ENCODE results near the gene EYA2. TPM values are rescaled to one million over a fixed set of nuclear protein-coding genes. Genes with fewer than 3 reads are reported as not detected.

EYA2 gene
- total and polyA plus RNA-seq, 2 donors (not counting 3 experiments of a cell fraction or from before 2014, with no cell fraction given), result not detected

- H3K79me2 ChIP-seq (ENCODE audit: control insufficient read depth, insufficient read depth, low read length), result no peaks in the 10 kb centered on the region
- no peaks in the 10 kb centered on the region for H3K9me3 ChIP-seq (replicated peaks; ENCODE audit: control insufficient read depth, insufficient read depth, low read length)
- no peak overlapping the region for H3K4me2 ChIP-seq (ENCODE audit: insufficient read depth, low read length)
- TF ChIP-seq POLR2AphosphoS5 (IDR thresholded peaks at IDR 0.05; ENCODE audit: insufficient read depth, low read depth, low read length) (no peak), MAX (IDR thresholded peaks at IDR 0.05; ENCODE audit: insufficient read depth, insufficient read length) (no peak), MYC (IDR thresholded peaks at IDR 0.05; ENCODE audit: low read depth, low read length) (no peak), FOS (IDR thresholded peaks at IDR 0.05; ENCODE audit: borderline replicate concordance, insufficient read depth, low read length) (no peak), CTCF (IDR thresholded peaks at IDR 0.05; ENCODE audit: extremely low read depth in 1 of 2, insufficient read depth in 1 of 2, low read depth in 1 of 2, low read length in 2 of 2) (no peak), POLR2A (IDR thresholded peaks at IDR 0.05; ENCODE audit: low read depth, low read length) (no peak), GATA2 (IDR thresholded peaks at IDR 0.05; ENCODE audit: insufficient read depth, insufficient read length, low read depth, low read length) (no peak), JUN (IDR thresholded peaks at IDR 0.05; ENCODE audit: borderline replicate concordance, insufficient read depth, insufficient read length, low read depth) (no peak), EZH2 (IDR thresholded peaks at IDR 0.05; ENCODE audit: borderline replicate concordance, low read depth, low read length, severe bottlenecking) (no peak)
- intact Hi-C loops (cut with micrococcal nuclease) (no loop called here), dilution Hi-C loops (cut with MboI; ENCODE audit: extremely low pct_ligation_motif_present, low sequenced_read_pairs) (no loop called here)
- DNase-seq (ENCODE audit: low read depth, low spot score), result no peak
- POLR2A ChIA-PET, result no interaction called here
- no peaks in the 10 kb centered on the region for H3K9me1 ChIP-seq (replicated peaks; ENCODE audit: control insufficient read depth, extremely low read depth, insufficient read depth, low read length)
- BruUV-seq (replicated peaks), result no TSS peak
- H3K27me3 ChIP-seq (ENCODE audit: control insufficient read depth in 2 of 2, insufficient read depth in 2 of 2, low read length in 2 of 2), result no peaks in the 10 kb centered on the region
- CTCF ChIA-PET, result interaction anchor here (0.7 kb wide), 1 partner anchor 68 kb away, joined by 3 read pairs; no protein-coding TSS in a partner anchor
- no peaks in the 10 kb centered on the region for H4K20me1 ChIP-seq (replicated peaks; ENCODE audit: control insufficient read depth, extremely low read depth, insufficient read depth, low read length)
- no peak overlapping the region for H3K4me3 ChIP-seq (replicated peaks in 1 of 3; ENCODE audit: insufficient read depth in 1 of 3, low read depth in 1 of 3, low read length in 3 of 3)
- no peak overlapping the region for H3K27ac ChIP-seq (ENCODE audit: insufficient read depth, low read depth, low read length)
- no peaks in the 10 kb centered on the region for H3K4me1 ChIP-seq (ENCODE audit: control insufficient read depth, extremely low read depth, insufficient read depth, low read length)
- no peak overlapping the region for H3K9ac ChIP-seq (replicated peaks; ENCODE audit: extremely low read depth, insufficient read depth, low read length)
- no peak overlapping the region for H2AFZ ChIP-seq (ENCODE audit: low read depth, low read length)
- no peaks in the 10 kb centered on the region for H3K36me3 ChIP-seq (ENCODE audit: control insufficient read depth in 2 of 2, extremely low read depth in 1 of 2, insufficient read depth in 2 of 2, low read length in 2 of 2)
- no peak for FAIRE-seq
Observed at GRCh38 chr20:47124181-47124717, 229.6 kb downstream of the EYA2 start.

All from endothelial cell of umbilical vein (primary cell).